NCI-H82 treated with DMSO at 0.1 percent for 48 hours (cell line): ENCODE results near the gene COX10.
A peak's percentile ranks its signal among the peaks of the same experiment; 100 is the strongest.
"Not testable (repeated sequence)": the region's sequence is repeated elsewhere in the genome, so short reads cannot be mapped to it uniquely, and the experiment has no call there.

ENCODE experiments used
- DNase-seq: peaks from one replicate; lab custom pipeline; 2025; ENCODE audit not compliant: unreplicated experiment; lab: John Stamatoyannopoulos, UW

The COX10 gene

GRCh38 chr17:14069251-14070021, at the start of gene COX10:
COX10 (plus strand) TSS chr17:14069504; CDS start chr17:14069606, 102 bp downstream.
- DNase-seq = peak; percentile 85

DNA sequence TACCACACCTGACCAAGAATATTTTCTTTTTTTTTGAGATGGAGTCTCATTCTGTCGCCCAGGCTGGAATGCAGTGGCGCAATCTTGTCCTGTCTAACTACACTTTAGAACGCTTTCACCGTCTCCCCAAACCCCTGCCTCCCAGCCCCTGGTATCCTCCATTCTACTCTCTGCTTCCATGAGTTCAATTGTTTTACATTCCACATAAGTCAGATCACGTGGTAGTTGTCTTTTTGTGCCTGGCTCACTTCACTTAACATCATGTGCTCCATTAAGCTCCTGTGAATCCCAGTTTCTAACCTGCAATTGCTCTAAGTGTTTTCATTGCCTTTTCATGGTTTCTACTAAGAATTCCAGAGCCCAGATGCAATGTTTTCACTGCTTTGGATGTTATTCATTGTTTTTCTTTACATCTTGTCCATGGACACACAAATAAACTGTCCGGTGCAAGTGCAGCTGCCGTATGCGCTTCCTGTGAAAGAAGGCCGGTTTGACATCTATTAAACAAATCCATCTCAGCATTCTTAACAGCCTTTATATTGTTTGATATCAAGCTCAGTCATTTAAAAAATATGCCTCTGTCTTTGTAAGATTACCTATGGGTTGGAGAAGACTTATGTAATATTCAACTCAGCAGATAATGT, 47.5 kb upstream of the COX10 start:
- not testable (repeated sequence) for DNase-seq

DNA sequence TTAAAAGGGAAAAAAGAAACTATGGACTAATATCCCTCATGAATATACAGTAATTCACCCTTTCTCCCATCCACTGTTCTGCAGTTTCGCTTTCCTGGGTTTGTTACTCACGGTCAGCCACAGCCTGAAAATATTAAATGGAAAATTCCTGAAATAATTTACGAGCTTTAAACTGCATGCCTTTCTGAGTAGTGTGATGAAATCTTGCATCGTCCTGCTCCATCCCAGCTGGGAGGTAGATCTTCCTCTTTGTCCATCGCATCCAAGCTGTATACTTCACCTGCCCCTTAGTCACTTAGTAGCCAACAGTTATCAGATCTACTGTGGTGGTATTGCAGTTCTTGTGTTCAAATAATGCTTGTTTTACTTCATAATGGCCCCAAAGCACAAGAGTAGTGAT, 39.5 kb upstream of the COX10 start:
- DNase-seq = not testable (repeated sequence)

- DNase-seq = no peak
Measured at GRCh38 chr17:14032234-14032633, 37.1 kb upstream of the COX10 start.

- no peak for DNase-seq
Measured at GRCh38 chr17:14033166-14033565, 36.1 kb upstream of the COX10 start.

DNA sequence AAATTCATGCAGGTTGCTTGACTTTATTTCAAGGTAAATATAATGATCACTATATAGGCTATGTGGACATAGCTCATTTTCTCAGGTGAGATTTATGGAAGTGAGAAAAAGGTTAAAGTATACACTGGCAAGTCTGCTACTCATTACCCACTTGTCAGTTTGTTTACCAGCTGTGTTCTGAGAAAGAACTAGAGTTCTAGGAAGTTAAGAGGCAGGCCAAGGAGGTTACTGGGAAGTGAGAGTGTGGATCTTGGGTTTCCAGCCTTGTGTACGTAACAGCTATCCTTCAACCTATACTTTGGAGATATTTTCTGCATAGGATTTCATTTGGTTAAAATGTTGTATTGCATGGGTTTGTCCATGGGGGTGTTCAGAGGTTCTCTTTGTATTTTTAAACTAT, 31.9 kb upstream of the COX10 start:
- DNase-seq = no peak

- DNase-seq = no peak
Measured at GRCh38 chr17:14038206-14038605, 31.1 kb upstream of the COX10 start.

DNA sequence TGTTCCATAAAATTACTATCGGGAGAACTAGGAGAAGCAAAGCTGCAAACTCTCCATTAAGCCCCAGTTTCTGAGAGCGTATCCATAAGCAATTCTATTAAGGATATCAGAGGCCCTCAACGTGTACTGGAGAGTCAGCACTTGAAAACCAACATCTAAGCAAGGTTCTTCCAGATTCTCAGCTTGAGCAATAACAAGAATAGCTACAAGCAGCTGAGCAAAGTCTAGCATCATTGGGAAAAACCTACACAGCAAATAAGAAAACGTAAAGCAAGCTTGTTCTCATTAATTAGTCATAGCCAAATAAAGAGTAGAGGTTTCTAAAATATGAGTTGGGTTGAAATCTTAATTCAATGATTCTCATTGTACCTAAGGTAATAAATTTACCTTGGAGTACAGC, 26.9 kb upstream of the COX10 start:
- DNase-seq = no peak

GRCh38 chr17:14044702-14045101, 24.6 kb upstream of the COX10 start:
- DNase-seq = no peak

DNA sequence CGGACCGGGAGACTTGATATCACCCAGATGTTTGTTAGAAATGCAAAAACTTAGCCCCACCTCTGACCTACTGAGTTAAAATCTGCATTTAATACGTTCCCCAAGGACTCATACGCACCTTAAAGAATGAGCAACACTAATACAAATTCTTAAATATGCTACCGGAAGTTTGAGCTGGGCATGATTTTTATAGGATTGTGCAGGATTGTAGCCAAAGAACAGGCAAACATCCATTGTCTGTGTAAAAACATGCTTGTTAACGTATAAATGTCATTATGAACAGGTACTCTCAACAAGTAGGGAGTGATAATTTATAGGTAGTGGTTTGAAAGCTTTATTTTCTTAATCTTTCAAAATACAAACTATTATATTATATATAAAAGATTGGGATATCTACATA, 22.3 kb upstream of the COX10 start:
- DNase-seq = no peak

GRCh38 chr17:14047591-14047990, 21.7 kb upstream of the COX10 start:
- DNase-seq = no peak

DNA sequence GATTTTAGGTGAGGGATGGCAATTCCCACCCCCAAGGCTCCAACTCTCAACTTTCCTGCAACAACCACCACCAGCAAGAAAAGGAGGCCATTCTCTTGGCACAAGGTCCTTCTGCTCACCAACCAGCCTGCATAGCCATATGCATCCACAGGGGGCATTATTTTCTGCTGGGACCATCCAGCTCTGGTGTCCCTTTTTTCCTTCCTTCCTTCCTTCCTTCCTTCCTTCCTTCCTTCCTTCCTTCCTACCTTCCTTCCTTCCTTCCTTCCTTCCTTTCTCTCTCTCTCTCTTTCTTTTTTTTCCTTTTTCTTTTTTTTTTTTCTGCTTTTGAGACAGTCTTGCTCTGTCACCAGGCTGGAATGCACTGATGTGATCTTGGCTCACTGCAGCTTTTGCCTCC, 21.1 kb upstream of the COX10 start:
- no peak for DNase-seq

- no peak for DNase-seq
Measured at GRCh38 chr17:14050616-14051015, 18.7 kb upstream of the COX10 start.

- no peak for DNase-seq
Measured at GRCh38 chr17:14051692-14052091, 17.6 kb upstream of the COX10 start.

GRCh38 chr17:14052886-14053615, 16.3 kb upstream of the COX10 start:
- no peak for DNase-seq

DNA sequence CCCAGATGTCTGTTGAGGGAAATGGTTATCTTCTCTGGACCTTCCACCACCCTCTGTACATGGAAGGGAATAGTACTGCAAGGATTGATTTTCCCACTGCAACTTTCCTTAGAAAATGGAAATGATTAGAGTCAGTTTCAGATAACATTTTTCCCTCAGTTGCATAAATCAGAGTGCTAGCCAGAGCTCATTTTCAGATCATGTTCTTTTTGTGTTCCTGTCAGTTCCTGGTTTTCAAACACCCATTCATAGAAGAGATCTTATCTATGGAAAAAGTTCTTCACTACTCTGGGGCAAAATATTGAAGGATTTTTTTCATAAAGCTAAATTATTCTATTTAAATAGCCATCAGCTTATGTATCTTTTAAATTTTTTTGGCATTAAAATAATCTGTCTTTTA, 11.7 kb upstream of the COX10 start:
- DNase-seq = no peak

- no peak for DNase-seq
Measured at GRCh38 chr17:14058051-14058450, 11.3 kb upstream of the COX10 start.

DNA sequence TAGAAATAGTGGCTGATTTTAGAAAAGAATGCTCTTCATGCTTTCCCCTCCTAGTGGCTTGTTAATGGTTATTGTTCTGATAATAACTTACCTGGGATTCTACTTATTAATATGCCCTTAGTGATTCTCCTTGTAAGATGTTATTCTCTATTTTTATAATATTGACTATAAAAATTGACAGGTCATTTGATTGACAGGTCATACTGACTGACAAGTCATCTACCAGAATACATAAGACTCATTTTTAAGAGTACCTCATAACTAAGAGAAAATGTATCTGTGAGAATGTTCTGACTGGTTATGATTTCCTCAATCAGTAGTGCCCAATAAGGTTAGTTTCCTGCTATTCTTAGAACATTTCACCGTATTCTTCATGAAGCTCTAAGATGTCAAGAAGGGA, 8.6 kb upstream of the COX10 start:
- DNase-seq = no peak

DNA sequence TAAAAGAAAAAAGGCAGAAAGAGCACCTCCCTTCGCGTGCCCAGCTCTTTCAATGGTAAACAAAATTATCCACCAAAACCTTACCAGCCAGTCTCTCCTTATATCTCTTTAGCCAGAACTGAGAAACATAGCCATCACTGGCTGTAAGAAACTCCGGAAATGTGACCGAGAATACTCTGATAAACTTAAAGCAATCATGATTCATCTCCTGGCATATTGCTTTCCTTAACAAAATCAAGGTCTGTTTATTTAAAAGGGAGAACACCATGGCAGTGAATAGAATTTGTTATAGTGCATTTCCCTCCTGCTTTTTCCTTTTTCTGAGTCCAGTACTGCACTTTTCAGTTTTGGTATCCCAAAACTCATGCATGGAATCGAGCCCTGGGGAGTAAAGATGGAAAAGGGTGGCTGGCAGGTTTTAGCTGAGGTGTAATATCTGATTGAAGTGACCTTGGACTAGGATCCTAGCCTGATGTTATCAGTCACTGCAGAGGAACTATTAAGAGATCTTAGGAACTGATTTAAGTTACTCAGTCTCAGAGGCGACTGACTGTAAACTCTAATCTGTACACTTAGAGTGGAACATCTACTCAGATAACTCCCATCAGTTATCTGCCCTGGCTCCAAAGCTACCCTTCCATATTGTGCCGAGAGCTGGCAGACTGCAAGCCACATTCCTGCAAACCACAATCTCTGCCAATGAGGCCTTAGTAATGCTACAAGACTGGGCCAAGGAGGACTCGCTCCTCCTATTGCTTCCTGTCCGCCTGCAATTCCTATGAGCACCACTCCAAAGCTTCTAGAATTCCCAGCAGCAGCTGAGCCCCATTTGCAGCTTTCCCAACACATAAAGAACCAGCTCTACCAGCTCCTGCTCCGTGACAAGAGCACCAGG, 7.4 kb upstream of the COX10 start:
- no peak for DNase-seq

DNA sequence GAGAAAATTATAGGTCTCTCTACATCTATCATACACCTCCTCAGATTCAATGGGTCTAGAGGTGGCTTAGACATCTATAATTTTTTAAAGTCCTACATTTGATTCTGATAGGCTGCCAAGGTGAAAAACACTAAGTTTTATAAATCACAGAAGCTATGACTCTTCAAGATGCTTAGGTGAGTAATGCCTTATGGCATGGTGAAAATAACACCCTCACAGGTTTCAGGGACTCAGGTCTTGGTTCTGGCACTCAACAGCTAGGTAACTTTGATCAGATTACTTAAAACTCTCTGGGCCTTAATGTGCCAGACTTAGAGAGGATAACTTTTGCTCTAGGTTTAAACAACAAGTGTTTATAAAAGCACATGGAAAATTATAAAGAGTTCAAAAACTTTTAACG, 2.0 kb upstream of the COX10 start:
- DNase-seq = no peak
